HS-27A (cell line): Measurements from ENCODE around the gene CREG2.
"Not testable (repeated sequence)": the region's sequence is repeated elsewhere in the genome, so short reads cannot be mapped to it uniquely, and the experiment has no call there.

Experiments
- DNase-seq: peaks from one replicate; pipeline ENCODE4 v3.0.0-alpha.2; 2012; ENCODE audit warnings: low read depth, missing footprints

CREG2 gene

GRCh38 chr2:101372792-101373191 is 14.5 kb downstream of the CREG2 start:
- no peak for DNase-seq

DNA sequence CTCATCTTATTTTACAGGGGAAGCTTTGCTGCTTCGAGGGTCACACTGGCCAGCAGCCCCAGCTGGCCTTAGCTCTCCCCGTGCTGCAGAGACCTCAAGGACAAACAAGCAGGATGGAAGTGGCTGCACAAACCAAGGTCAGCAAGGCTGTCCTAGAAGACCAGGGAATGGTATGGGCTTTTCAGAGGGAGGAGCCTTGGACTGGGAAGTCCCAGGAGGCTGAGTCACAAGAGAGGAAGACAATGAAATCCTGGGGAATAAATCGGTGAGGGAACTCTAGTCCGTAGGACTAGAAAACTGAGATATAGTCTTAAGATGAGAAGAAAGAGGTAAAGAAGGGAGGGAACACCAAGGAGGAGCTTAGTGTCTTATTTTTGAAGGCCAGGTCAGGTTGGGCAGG is 15.7 kb downstream of the CREG2 start:
- DNase-seq: no peak

- no peak for DNase-seq
These were observed 18.2 kb downstream of the CREG2 start for GRCh38 chr2:101369100-101369499.

GRCh38 chr2:101368376-101368775 is 18.9 kb downstream of the CREG2 start:
- DNase-seq: no peak

DNA sequence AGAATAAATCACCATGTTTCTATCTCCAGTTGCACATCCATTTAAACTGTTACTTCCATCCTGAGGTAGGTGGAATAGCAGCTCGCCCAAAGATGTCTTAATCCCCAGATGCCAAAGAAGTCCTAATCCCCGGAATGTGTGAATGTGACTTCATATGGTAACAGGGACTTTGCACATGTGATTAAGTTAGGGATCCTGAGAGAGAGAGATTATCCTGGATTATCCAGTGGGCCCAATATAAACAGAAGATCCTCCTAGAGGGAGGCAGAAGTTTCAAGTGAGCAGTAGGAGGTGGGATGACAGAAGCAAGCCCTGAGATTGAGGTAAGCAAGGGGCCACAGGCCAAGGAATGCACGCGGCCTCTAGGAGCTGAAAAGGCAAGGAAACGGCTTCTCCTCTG is 19.8 kb downstream of the CREG2 start:
- no peak for DNase-seq

- DNase-seq: no peak
These were observed 22.4 kb downstream of the CREG2 start for GRCh38 chr2:101364878-101365277.

- DNase-seq: no peak
These were observed 24.5 kb downstream of the CREG2 start for GRCh38 chr2:101362777-101363176.

DNA sequence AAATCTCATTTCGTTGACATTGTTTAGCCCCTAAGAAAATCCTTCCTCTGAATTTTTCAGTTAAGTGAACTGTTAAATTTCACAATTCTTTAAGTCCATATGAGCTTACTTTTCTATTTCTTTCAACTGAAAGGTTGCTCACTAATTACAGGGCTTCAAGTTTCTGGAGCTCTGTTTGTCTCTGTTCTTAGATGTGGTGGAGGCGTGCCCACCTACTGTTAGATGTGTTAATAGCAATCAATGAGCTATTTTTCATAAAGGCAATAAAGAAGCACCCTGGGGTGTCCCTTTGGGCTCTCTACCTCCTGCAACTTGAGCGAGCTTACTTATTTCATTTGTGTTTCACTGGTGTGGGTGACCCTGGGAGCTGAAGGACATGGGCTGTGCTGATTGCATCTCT is 25.0 kb downstream of the CREG2 start:
- no peak for DNase-seq

GRCh38 chr2:101361522-101361921 is 25.8 kb downstream of the CREG2 start:
- no peak for DNase-seq

GRCh38 chr2:101361121-101361520 is 26.2 kb downstream of the CREG2 start:
- no peak for DNase-seq

DNA sequence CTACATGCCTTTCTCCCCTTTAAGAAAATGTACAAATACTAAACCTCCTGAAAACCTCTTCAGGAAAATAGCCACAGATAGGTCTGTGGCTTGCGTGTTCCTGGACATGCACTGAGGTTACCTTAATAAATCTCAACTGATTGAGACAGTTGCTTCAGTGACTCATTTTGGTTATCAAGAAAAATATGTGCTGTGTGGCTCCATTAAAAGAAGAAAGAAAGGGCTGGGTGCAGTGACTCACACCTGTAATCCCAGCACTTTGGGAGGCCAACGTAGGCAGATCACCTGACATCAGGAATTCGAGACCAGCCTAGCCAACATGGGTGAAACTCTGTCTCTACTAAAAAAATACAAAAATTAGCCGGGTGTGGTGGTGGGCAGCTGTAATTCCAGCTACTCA is 27.1 kb downstream of the CREG2 start:
- DNase-seq: no peak

- no peak for DNase-seq
These were observed 27.8 kb downstream of the CREG2 start for GRCh38 chr2:101359410-101359954.

DNA sequence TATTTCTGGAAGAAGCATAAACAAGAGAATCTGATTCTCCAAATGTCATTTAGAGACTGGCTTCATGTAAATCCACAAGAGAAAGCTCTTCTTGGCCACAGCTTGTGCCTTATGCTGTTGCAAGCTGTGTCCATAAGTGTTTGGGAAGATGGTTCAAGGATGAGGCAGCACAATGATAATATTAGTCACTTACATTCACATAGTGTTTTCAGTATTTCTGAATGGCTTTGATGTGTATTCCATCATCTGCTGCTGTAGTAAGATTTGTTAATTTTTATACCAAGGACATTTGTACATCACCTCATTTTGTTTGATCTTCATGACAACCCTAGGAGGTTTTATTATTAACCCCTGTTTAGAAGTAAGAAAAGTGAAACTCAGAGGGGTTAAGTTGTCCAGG is 29.9 kb downstream of the CREG2 start:
- DNase-seq: no peak

- DNase-seq: no peak
These were observed 30.8 kb downstream of the CREG2 start for GRCh38 chr2:101356521-101356920.

- DNase-seq: no peak
These were observed 31.2 kb downstream of the CREG2 start for GRCh38 chr2:101356055-101356454.

DNA sequence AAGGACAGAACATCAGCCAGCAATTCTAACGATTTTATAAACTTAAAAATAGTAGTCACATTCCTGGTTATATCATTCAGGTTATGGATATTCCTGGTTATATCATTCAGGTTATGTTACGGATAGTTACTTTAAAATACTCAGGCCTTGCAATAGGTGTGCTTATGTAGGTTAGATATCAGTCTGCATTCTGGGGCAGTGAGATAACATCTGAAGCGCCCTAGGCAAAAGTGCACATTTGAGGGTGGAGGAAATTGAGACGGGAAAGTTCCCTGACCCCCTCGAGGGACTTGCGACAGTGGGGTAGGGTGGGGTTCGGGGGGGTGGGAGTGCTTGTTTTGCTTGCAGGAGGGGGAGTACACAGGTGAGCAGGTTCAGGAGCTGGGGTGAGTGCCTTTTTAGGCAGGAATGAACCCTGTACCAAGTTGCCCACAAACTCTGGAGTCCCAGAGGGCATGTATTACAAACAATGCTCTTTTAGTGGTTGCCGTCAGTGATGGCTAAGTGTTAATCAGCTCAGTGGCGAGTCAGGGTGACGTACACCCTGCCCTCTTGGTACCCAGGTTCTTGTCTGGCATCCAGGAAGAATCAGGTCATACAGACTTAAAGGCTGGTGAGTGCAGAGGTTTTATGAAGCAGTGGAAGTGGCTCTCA is 31.8 kb downstream of the CREG2 start:
- no peak for DNase-seq

- DNase-seq: no peak
These were observed 32.6 kb downstream of the CREG2 start for GRCh38 chr2:101354420-101355311.

GRCh38 chr2:101352631-101353030 is 34.7 kb downstream of the CREG2 start:
- DNase-seq: not testable (repeated sequence)

GRCh38 chr2:101351207-101351606 is 36.1 kb downstream of the CREG2 start:
- no peak for DNase-seq

DNA sequence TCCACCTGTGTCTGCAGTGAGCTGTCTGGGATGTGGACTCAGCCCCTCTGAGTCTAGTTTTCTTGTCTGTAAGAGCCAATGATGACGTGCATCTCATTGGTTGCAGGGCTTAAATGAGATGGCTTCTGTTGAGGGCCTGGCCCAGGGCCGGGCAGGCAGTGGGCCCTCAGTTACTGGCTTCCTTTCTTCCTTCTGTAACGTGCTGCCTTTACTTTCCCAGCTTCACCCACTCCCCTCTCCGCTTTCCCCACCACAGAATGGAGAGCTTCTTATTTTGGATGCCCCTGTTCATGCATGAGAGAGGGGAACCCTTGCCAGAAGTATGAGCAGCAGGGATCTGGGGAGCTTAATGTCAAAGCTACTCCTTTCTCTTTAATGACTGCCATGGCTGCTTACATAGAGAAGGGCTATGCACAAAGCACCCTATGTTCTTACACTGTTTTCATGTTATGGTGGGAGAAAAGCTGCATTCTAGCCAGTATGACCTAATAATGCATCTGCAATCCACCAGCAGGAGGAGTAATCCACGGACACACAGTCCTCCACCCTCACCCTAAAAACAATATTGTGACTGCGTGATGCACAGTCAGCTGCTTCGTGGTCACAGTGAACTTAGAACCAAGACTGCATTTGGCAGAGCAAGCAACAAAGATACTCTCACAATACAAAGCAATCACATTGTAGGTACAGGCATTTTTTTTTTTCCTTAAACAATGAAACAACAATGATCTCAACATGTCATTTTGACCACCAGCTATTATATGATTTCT is 37.2 kb downstream of the CREG2 start:
- no peak for DNase-seq

GRCh38 chr2:101348883-101349282 is 38.4 kb downstream of the CREG2 start:
- DNase-seq: no peak

DNA sequence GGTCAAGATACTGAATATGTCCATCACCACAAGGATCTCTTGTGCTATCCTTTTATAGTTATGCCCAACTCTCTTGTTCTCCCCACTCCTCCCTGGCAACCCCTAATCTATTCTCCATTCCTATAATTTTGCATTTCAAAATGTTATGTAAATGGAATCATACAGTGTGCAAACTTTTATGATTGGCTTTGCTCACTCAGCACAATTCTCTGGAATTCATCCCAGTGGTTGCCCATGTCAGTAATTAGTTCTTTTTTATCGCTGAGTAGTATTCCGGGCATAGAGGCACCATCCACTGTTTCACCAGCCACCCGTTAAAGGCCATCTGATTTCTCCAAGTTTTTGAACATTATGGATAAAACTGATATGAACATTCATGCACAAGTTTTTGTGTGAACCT is 40.4 kb downstream of the CREG2 start:
- DNase-seq: no peak

DNA sequence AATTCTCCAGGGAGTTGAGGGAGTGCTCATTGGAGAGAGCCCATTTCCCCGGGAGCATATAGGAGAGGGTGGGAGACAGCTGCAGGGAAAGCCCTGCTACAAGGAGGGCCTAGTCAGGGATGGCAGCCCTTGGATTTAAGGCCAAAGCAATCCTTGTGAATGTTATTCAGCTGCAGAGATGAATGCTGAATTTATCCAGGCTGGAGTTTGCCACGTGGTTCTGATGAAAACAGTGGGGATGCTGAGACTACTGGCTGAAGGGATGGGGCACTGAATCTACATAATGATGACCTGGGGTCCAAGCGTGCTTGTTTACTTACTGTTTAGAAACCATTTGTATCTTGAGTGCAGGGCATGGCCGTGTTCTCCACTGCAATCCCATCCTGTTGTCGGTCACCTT is 43.2 kb downstream of the CREG2 start:
- no peak for DNase-seq
